GM19099 (cell line): Measurements from ENCODE around the gene TTC7B.

Experiments used
- POLR2A ChIP-seq: IDR thresholded peaks from 3 replicates; pipeline ENCODE4 v1.6.1; 2011; ENCODE audit warnings: low read depth; ENCODE audit not compliant: insufficient read length; ENCODE audit errors: extremely low read depth

The TTC7B gene

GRCh38 chr14:90521930-90522483, 294.2 kb downstream of the TTC7B start:
- no peak for TF ChIP-seq POLR2A

GRCh38 chr14:90521084-90521929, 294.9 kb downstream of the TTC7B start:
- no peak for TF ChIP-seq POLR2A

GRCh38 chr14:90520326-90520725, 295.9 kb downstream of the TTC7B start:
- TF ChIP-seq POLR2A = no peak

GRCh38 chr14:90519262-90519920, 296.8 kb downstream of the TTC7B start:
- TF ChIP-seq POLR2A = no peak

GRCh38 chr14:90518941-90519256, 297.3 kb downstream of the TTC7B start:
- TF ChIP-seq POLR2A = no peak

GRCh38 chr14:90518069-90518940, 297.9 kb downstream of the TTC7B start:
- no peak for TF ChIP-seq POLR2A

GRCh38 chr14:90517076-90517841, 299.0 kb downstream of the TTC7B start:
- TF ChIP-seq POLR2A = no peak

GRCh38 chr14:90514566-90514965, 301.7 kb downstream of the TTC7B start:
- no peak for TF ChIP-seq POLR2A

GRCh38 chr14:90514015-90514398, 302.2 kb downstream of the TTC7B start:
- no peak for TF ChIP-seq POLR2A

- no peak for TF ChIP-seq POLR2A
These were observed 302.8 kb downstream of the TTC7B start for GRCh38 chr14:90513161-90514014.

- TF ChIP-seq POLR2A = no peak
These were observed 303.8 kb downstream of the TTC7B start for GRCh38 chr14:90512329-90512991.

GRCh38 chr14:90511795-90512328, 304.4 kb downstream of the TTC7B start:
- no peak for TF ChIP-seq POLR2A

GRCh38 chr14:90511252-90511651, 305.0 kb downstream of the TTC7B start:
- no peak for TF ChIP-seq POLR2A
